Psoas muscle (tissue), 8 donors: ENCODE data around the gene ZNF564. TPM values are rescaled to one million over a fixed set of nuclear protein-coding genes. Genes with fewer than 3 reads are reported as not detected.

Experiments used
- ATAC-seq, 4 donors: fragments of 200-7000 bp; cut with Tn5 transposase; one replicate each; pipeline ENCODE4 v1.9.1; 2020; ENCODE audit warnings: moderate library complexity in 3 of 4, mild to moderate bottlenecking in 2 of 4
- DNase-seq, 2 donors: peaks; one replicate each; pipeline ENCODE4 v3.0.0-alpha.2; 2020
- H3K27ac ChIP-seq: fragments of 200-600 bp; one replicate; pipeline ENCODE4 v1.8.0; 2022
- H3K27me3 ChIP-seq, 3 donors: fragments of 200-600 bp in 1 of 3; one replicate each; pipeline versions ENCODE4 v1.6.1 to v1.8.0; 2013 to 2022; ENCODE audit warnings: low read length in 2 of 3, mild to moderate bottlenecking in 2 of 3, moderate library complexity in 1 of 3; ENCODE audit not compliant: insufficient read depth in 3 of 3
- H3K36me3 ChIP-seq, 2 donors: fragments of 200-600 bp in 1 of 2; one replicate each; pipeline versions ENCODE4 v1.6.1 to v1.8.0; 2013 to 2022; ENCODE audit warnings: low read depth in 1 of 2, mild to moderate bottlenecking in 1 of 2, moderate library complexity in 1 of 2; ENCODE audit not compliant: insufficient read depth in 1 of 2
- H3K4me1 ChIP-seq: fragments of 200-600 bp; one replicate; pipeline ENCODE4 v1.8.0; 2022
- H3K4me3 ChIP-seq: fragments of 200-600 bp; one replicate; pipeline ENCODE4 v1.8.0; 2022; ENCODE audit warnings: mild to moderate bottlenecking
- H3K9me3 ChIP-seq: fragments of 200-600 bp; one replicate; pipeline ENCODE4 v1.8.0; 2022
- WGBS, 3 donors: extraction: QIAGEN DNeasy Blood & Tissue Kit; methylation state at CpG; one replicate each; pipeline versions ENCODE4 v1.1.6 to v1.1.7; 2013; 5-methylcytosine and 5-hydroxymethylcytosine counted together
- intact Hi-C, 2 donors: fragments of 100-400 bp; cut with DNase I; formaldehyde crosslinking; loops; one replicate each; pipeline versions ENCODE4 v1.11.0 to v1.14.2; 2022
- long read RNA-seq, 2 donors: library from polyadenylated mRNA; unstranded; transcript quantifications; one replicate each; pipeline ENCODE4 v2.0.0, GENCODE V29; 2021
- polyA plus RNA-seq, 3 donors: library from polyadenylated mRNA; stranded (reverse); fragments of 200-250 nt; gene quantifications; one replicate each; pipeline ENCODE4 v1.2.3, GENCODE V29; 2013
- total RNA-seq, 4 donors: library from RNA; stranded (reverse); fragmentation: NEBNext Ultra II Directional in 2 of 4; extraction: Animal tissue kit (Norgen Biotek cat#: 25700) in 2 of 4; gene quantifications; one replicate each; pipeline versions ENCODE4 v1.2.1 to v1.2.4, GENCODE V29; 2021 to 2023
- TF ChIP-seq, protein P1 (sequence below): fragments of 200-600 bp; IDR thresholded peaks from one replicate; pipeline ENCODE4 v1.8.0; 2022; ENCODE audit warnings: antibody characterized with exemption
- donor health status: healthy with polysubstance abuse.
- donor health status: DM: no; HTN: no; CAD: no; lungs with moderate emphysema.
- donor health status: Bipolar disorder and iron deficiency.
- donor health status: healthy.
- donor health status: DM: yes; HTN: yes; CAD: no.
- donor health status: DM: no; HTN: no; CAD: no.
- donor health status: DM: no; HTN: no; CAD: no.
- donor health status: DM: yes; HTN: yes; CAD: no.

ZNF564 gene
- total RNA-seq = 1 to 10 TPM; 3.5 to 6.2 (median 5.4) TPM
- 1 to 10 TPM; 3.2 to 6.0 (median 4.6) TPM for polyA plus RNA-seq
- long read RNA-seq, donor 1, partial matches to known transcripts = 0 of 4 reads
- long read RNA-seq, donor 1, other reads (novel, unspliced or antisense) = 0 of 4 reads
- long read RNA-seq, donor 2, transcript ZNF564-201 (4 exons, 2,935 nt) = major isoform, 7 of 12 reads
- long read RNA-seq, donor 2, partial matches to known transcripts = 1 of 12 reads
- long read RNA-seq, donor 2, other reads (novel, unspliced or antisense) = 2 of 12 reads

DNA sequence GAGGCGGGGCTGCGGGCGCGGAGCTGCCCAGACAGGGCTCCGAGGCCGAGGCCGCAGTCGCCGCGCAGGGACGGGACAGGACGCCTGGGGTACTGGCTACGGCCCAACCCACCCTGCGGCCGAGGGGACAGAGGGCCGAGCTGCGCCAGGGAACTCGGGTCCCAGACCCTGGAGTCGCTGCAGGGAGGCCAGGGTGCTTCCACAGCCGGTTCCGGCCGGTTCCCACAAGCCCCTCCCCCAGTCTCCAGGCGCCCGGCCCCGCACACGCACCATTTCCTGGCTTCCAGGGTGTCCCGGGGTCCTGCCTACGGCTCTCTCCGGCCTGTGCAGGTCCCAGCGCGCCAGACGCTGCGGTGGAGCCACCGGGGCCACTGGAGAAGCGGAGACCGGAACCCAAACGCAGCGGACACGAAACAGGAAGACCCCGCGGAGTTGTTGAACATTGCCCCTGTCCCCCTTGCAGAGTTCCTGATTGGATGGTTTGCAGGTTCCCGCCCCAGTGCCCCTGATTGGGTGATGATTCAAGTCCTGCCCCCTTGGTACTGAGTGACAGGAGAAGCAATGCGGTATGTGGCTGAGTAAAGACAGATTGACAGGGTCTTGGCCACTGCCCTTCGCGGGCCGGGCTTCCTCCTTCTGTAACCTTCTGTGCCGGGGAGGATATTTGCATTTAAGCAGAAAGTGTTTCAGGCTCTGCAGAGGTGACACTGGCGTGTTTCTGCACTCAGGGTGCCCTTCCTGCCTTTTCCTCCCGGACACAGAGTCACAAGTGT, at the start of gene ZNF564:
TSS of gene ZNF564 (minus strand) at position 423 of the 773 bp plus-strand sequence. CDS start at position 273, 150 bp downstream.
- peak within 1 kb of the TSS; percentile 98 for H3K4me3 ChIP-seq
- peak; percentile 97 to 98 (median 98) for ATAC-seq
- H3K9me3 ChIP-seq = no peaks in the 10 kb centered on the region
- DNase-seq = peak; percentile 94 to 96
- 0% methylated on average over 44 to 49 of the region's 49 CpGs for WGBS, 3 donors
- H3K27me3 ChIP-seq = peaks cover 0 to 4% (median 3%) of the 10 kb centered on the region in 3 donors
- peaks cover 23% of the 10 kb centered on the region for H3K4me1 ChIP-seq
- H3K36me3 ChIP-seq = peaks cover 0 to 18% of the 10 kb centered on the region in 2 donors
- TF ChIP-seq, protein P1, sequence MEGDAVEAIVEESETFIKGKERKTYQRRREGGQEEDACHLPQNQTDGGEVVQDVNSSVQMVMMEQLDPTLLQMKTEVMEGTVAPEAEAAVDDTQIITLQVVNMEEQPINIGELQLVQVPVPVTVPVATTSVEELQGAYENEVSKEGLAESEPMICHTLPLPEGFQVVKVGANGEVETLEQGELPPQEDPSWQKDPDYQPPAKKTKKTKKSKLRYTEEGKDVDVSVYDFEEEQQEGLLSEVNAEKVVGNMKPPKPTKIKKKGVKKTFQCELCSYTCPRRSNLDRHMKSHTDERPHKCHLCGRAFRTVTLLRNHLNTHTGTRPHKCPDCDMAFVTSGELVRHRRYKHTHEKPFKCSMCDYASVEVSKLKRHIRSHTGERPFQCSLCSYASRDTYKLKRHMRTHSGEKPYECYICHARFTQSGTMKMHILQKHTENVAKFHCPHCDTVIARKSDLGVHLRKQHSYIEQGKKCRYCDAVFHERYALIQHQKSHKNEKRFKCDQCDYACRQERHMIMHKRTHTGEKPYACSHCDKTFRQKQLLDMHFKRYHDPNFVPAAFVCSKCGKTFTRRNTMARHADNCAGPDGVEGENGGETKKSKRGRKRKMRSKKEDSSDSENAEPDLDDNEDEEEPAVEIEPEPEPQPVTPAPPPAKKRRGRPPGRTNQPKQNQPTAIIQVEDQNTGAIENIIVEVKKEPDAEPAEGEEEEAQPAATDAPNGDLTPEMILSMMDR = no peak
- intact Hi-C loops = loop anchor here (1.0 to 10.0 kb wide), 4 partner anchors 56 to 146 kb away; partner anchors contain the start of genes ZNF490 (in 1 of the 2), ZNF791 (in 1 of the 2) and ZNF799 (in 1 of the 2)
- peak within 1 kb of the TSS; percentile 97 for H3K27ac ChIP-seq

DNA sequence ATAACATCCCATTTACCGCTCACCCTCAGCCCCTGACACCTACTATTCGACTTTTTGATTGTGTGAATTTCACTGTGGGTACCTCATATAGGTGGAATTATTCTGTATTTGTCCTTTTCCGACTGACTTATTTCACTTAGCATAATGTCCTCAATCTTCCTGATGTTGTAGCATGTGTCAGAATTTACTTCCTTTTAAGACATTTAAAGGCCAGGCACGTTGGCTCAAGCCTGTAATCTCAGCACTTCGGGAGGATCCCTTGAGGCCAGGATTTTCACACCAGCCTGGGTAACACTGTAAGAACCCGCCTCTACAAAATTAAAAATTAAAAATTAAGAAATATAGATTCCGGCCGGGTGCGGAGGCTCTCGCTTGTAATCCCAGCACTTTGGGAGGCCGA, 46.3 kb upstream of the ZNF564 start:
- intact Hi-C loops = no loop called here
- ATAC-seq (no peak), DNase-seq (no peak)
- no peaks in the 10 kb centered on the region for H3K4me1 ChIP-seq
- no peak overlapping the region for H3K4me3 ChIP-seq
- 84 to 85% (median 85%) methylated on average over 11 of the region's 11 CpGs for WGBS, 3 donors
- H3K27ac ChIP-seq = no peak overlapping the region
- TF ChIP-seq, protein P1 = no peak
- H3K9me3 ChIP-seq = no peaks in the 10 kb centered on the region
- peaks cover 0 to 31% of the 10 kb centered on the region in 2 donors for H3K36me3 ChIP-seq
- no peaks in the 10 kb centered on the region for H3K27me3 ChIP-seq

DNA sequence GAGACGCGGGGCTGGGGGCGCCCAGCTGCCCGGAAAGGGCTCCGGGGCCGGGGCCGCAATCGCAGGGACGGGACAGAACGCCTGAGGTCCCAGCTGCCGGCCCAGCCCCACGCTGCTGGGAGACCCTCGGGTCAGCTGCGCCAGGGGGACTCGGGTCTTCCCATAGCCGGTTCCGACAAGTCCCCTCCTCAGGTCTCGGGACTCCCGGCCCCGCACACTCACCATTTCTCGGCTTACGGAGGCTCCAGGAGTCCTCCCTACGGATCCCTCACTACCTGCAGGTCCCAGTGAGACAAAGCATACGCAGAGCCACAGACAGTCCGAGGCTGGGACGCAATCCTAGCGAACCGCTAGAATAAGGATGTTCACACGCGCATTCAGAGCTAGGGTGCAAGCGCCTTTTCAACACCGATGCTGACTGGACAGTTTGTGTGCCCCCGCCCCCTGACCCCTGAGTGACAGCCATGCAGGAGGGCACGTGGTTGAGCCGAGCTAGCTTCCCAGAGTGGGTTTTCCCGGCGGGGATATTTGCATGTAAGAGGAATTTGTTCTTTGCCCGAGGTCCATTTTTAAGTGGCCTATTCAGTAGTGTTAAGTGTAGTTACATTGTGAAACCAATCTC, 45.8 kb upstream of the ZNF564 start:
- intact Hi-C loops = no loop called here
- Histone ChIP-seq H3K27ac (no peak overlapping the region), H3K4me3 (no peak overlapping the region), H3K27me3 (no peaks in the 10 kb centered on the region), H3K36me3 (peaks cover 0 to 28% of the 10 kb centered on the region in 2 donors), H3K4me1 (no peaks in the 10 kb centered on the region), H3K9me3 (no peaks in the 10 kb centered on the region)
- no peak for ATAC-seq
- no peak for DNase-seq
- TF ChIP-seq, protein P1 = no peak
- WGBS, 3 donors = 61 to 70% (median 66%) methylated on average over 37 to 38 of the region's 38 CpGs

DNA sequence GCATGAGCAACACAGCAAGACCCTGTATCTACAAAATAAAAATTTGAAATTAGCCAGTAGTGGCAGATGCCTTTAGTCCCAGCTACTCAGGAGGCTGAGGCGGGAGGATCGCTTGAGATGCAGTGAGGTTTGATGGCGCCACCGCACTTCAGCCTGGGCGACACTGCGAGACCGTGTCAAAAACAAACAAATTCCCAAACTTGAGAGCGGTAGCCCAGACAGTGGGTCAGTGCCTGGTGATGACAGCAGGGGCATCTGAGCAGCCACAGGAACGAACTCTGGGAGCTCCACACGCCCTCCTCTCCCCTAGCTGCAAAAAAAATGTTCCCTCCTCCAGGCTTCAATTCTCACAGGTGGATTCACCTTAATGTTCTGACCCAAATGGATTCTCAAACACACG, 45.2 kb upstream of the ZNF564 start:
- ATAC-seq (no peak), DNase-seq (no peak)
- peaks cover 0 to 28% of the 10 kb centered on the region in 2 donors for H3K36me3 ChIP-seq
- H3K27ac ChIP-seq = no peak overlapping the region
- intact Hi-C loops = no loop called here
- no peaks in the 10 kb centered on the region for H3K4me1 ChIP-seq
- H3K9me3 ChIP-seq = no peaks in the 10 kb centered on the region
- no peak overlapping the region for H3K4me3 ChIP-seq
- TF ChIP-seq, protein P1 = no peak
- WGBS, 3 donors = 88 to 90% (median 89%) methylated on average over 11 of the region's 11 CpGs
- H3K27me3 ChIP-seq = no peaks in the 10 kb centered on the region
